IMR-90 (cell line): ENCODE data around the gene APPBP2. TPM values are rescaled to one million over a fixed set of nuclear protein-coding genes. Genes with fewer than 3 reads are reported as not detected.

Source experiments
- ATAC-seq: fragments of 200-7000 bp; cut with Tn5 transposase; 2 replicates; pipeline ENCODE4 v1.9.1; 2020; ENCODE audit warnings: low read depth, mild to moderate bottlenecking, moderate library complexity
- BruUV-seq: library from RNA; stranded (reverse); fragments of 400-500 nt; replicated peaks from 2 replicates; lab custom pipeline; 2021; lab: Mats Ljungman, UMichigan
- CTCF ChIA-PET: fragments of 300-600 bp; formaldehyde crosslinking; extraction: SDS; loops from one replicate; lab custom pipeline; 2021; ENCODE audit warnings: antibody characterized with exemption; lab: Yijun Ruan, JAX
- POLR2A ChIA-PET: fragments of 300-600 bp; sonication (Branson Sonifier 250); formaldehyde crosslinking; loops from one replicate; lab custom pipeline; 2022; ENCODE audit warnings: antibody characterized with exemption; ENCODE audit not compliant: unreplicated experiment; lab: Charles Lee
- DNase-seq: peaks from one replicate; pipeline ENCODE4 v3.0.0; 2013
- H2AFZ ChIP-seq: replicated peaks from 2 replicates; pipeline ENCODE3; 2013; ENCODE audit warnings: low read length, mild to moderate bottlenecking; ENCODE audit not compliant: poor library complexity
- H2AK5ac ChIP-seq: 2 replicates; pipeline ENCODE4 v1.6.1; 2013; ENCODE audit warnings: low read depth, low read length, inconsistent platforms
- H2AK9ac ChIP-seq: replicated peaks from 2 replicates; pipeline ENCODE3; 2013; ENCODE audit warnings: mild to moderate bottlenecking, low read depth, low read length, moderate library complexity; ENCODE audit not compliant: poor library complexity
- H2BK120ac ChIP-seq: 2 replicates; pipeline ENCODE4 v1.6.1; 2013; ENCODE audit warnings: low read depth, low read length, inconsistent platforms
- H2BK15ac ChIP-seq: 3 replicates; pipeline ENCODE4 v1.6.1; 2013; ENCODE audit warnings: low read depth, low read length, inconsistent platforms
- H2BK20ac ChIP-seq: 2 replicates; pipeline ENCODE4 v1.6.1; 2013; ENCODE audit warnings: low read depth, mild to moderate bottlenecking, inconsistent platforms, low read length, moderate library complexity
- H2BK5ac ChIP-seq: 2 replicates; pipeline ENCODE4 v1.6.1; 2013; ENCODE audit warnings: mild to moderate bottlenecking, low read depth, low read length, inconsistent platforms; ENCODE audit not compliant: poor library complexity, severe bottlenecking
- H3K14ac ChIP-seq: replicated peaks from 2 replicates; pipeline ENCODE4 v1.6.1; 2013; ENCODE audit warnings: low read depth, low read length, inconsistent platforms
- H3K18ac ChIP-seq: 2 replicates; pipeline ENCODE4 v1.6.1; 2013; ENCODE audit warnings: low read depth, low read length, control low read depth
- H3K23ac ChIP-seq: 2 replicates; pipeline ENCODE4 v1.6.1; 2013; ENCODE audit warnings: low read depth, low read length, inconsistent platforms
- H3K27ac ChIP-seq: 2 replicates; pipeline ENCODE4 v1.5.1; 2013; ENCODE audit warnings: mild to moderate bottlenecking, control low read depth, low read length; ENCODE audit not compliant: insufficient read depth
- H3K27me3 ChIP-seq: 2 replicates; pipeline ENCODE4 v1.6.1; 2013; ENCODE audit warnings: low read length; ENCODE audit not compliant: control insufficient read depth, insufficient read depth
- H3K36me3 ChIP-seq: 2 replicates; pipeline ENCODE4 v1.6.1; 2013; ENCODE audit warnings: low read length, mixed read lengths; ENCODE audit not compliant: control insufficient read depth, insufficient read depth
- H3K4ac ChIP-seq: 2 replicates; pipeline ENCODE4 v1.6.1; 2013; ENCODE audit warnings: low read depth, low read length, inconsistent platforms
- H3K4me1 ChIP-seq: 2 replicates; pipeline ENCODE4 v1.6.1; 2013; ENCODE audit warnings: low read length, mixed read lengths; ENCODE audit not compliant: control insufficient read depth, insufficient read depth
- H3K4me2 ChIP-seq: 2 replicates; pipeline ENCODE4 v1.6.1; 2013; ENCODE audit warnings: low read depth, mild to moderate bottlenecking, control low read depth, low read length, moderate library complexity
- H3K4me3 ChIP-seq: 2 replicates; pipeline ENCODE4 v1.5.1; 2013; ENCODE audit warnings: low read depth, mild to moderate bottlenecking, control low read depth, low read length, moderate library complexity; ENCODE audit not compliant: insufficient read depth
- H3K56ac ChIP-seq: 2 replicates; pipeline ENCODE4 v1.6.1; 2013; ENCODE audit warnings: low read length, inconsistent platforms; ENCODE audit not compliant: insufficient read depth; ENCODE audit errors: extremely low read depth
- H3K79me1 ChIP-seq, 2 experiments: 2 replicates each; pipeline ENCODE4 v1.6.1; 2013; ENCODE audit warnings: low read length in 2 of 2, inconsistent platforms in 1 of 2, low read depth in 1 of 2
- H3K9ac ChIP-seq: 2 replicates; pipeline ENCODE4 v1.6.1; 2013; ENCODE audit warnings: low read depth, low read length, control low read depth
- H3K9me1 ChIP-seq: 2 replicates; pipeline ENCODE4 v1.6.1; 2013; ENCODE audit warnings: low read length, inconsistent platforms; ENCODE audit not compliant: insufficient read depth
- H3K9me3 ChIP-seq: 2 replicates; pipeline ENCODE4 v1.6.1; 2013; ENCODE audit warnings: low read length; ENCODE audit not compliant: control insufficient read depth, insufficient read depth
- H4K20me1 ChIP-seq: 2 replicates; pipeline ENCODE4 v1.6.1; 2013; ENCODE audit warnings: low read length, inconsistent platforms; ENCODE audit not compliant: insufficient read depth
- H4K5ac ChIP-seq: 2 replicates; pipeline ENCODE4 v1.6.1; 2013; ENCODE audit warnings: mild to moderate bottlenecking, low read depth, low read length, control low read depth
- H4K8ac ChIP-seq, 2 experiments: 2 replicates each; pipeline ENCODE4 v1.6.1; 2013; ENCODE audit warnings: low read depth in 2 of 2, low read length in 2 of 2, control low read depth in 1 of 2, inconsistent platforms in 1 of 2
- H4K91ac ChIP-seq: 2 replicates; pipeline ENCODE4 v1.6.1; 2013; ENCODE audit warnings: low read depth, low read length, inconsistent platforms; ENCODE audit not compliant: insufficient read depth
- BHLHE40 ChIP-seq: fragments of 150-350 bp; IDR thresholded peaks from 2 replicates; pipeline ENCODE4 v1.6.1; 2016; ENCODE audit warnings: mild to moderate bottlenecking, low read depth, low read length
- CEBPB ChIP-seq: IDR thresholded peaks from 2 replicates; pipeline ENCODE4 v1.6.1; 2012; ENCODE audit warnings: low read depth, low read length, improper control_type of control experiment
- CHD1 ChIP-seq: IDR thresholded peaks from 2 replicates; pipeline ENCODE4 v1.6.1; 2012; ENCODE audit warnings: low read depth, low read length, improper control_type of control experiment
- CTCF ChIP-seq: conservative IDR thresholded peaks from 2 replicates; pipeline ENCODE4 v1.5.1; 2012; ENCODE audit warnings: mild to moderate bottlenecking, low read depth, low read length, improper control_type of control experiment
- ELK1 ChIP-seq: fragments of 150-350 bp; IDR thresholded peaks from 2 replicates; pipeline ENCODE4 v1.6.1; 2016; ENCODE audit warnings: low read depth, mild to moderate bottlenecking, low read length, moderate library complexity, borderline replicate concordance
- FOS ChIP-seq: fragments of 150-350 bp; IDR thresholded peaks from 2 replicates; pipeline ENCODE4 v1.6.1; 2016; ENCODE audit warnings: low read depth, low read length
- MAFK ChIP-seq: IDR thresholded peaks from 2 replicates; pipeline ENCODE4 v1.6.1; 2012; ENCODE audit warnings: low read depth, low read length, improper control_type of control experiment
- MAZ ChIP-seq: IDR thresholded peaks from 2 replicates; pipeline ENCODE4 v1.6.1; 2012; ENCODE audit warnings: low read depth, mild to moderate bottlenecking, low read length, improper control_type of control experiment, moderate library complexity, borderline replicate concordance
- MXI1 ChIP-seq: IDR thresholded peaks from 2 replicates; pipeline ENCODE4 v1.6.1; 2012; ENCODE audit warnings: low read depth, mild to moderate bottlenecking, low read length, moderate library complexity, borderline replicate concordance
- NFE2L2 ChIP-seq: fragments of 150-350 bp; IDR thresholded peaks from 2 replicates; pipeline ENCODE4 v1.6.1; 2016; ENCODE audit warnings: low read depth, mild to moderate bottlenecking, low read length
- POLR2A ChIP-seq: IDR thresholded peaks from 2 replicates; pipeline ENCODE4 v1.6.1; 2012; ENCODE audit warnings: mild to moderate bottlenecking, low read depth, low read length
- RAD21 ChIP-seq: IDR thresholded peaks from 2 replicates; pipeline ENCODE4 v1.6.1; 2012; ENCODE audit warnings: low read length, improper control_type of control experiment
- RCOR1 ChIP-seq: IDR thresholded peaks from 2 replicates; pipeline ENCODE4 v1.6.1; 2012; ENCODE audit warnings: mild to moderate bottlenecking, low read length, improper control_type of control experiment; ENCODE audit not compliant: insufficient replicate concordance
- RFX5 ChIP-seq: IDR thresholded peaks from 2 replicates; pipeline ENCODE4 v1.8.0; 2012; ENCODE audit warnings: low read depth, mild to moderate bottlenecking, low read length, moderate library complexity
- SMC3 ChIP-seq: fragments of 150-350 bp; IDR thresholded peaks from 2 replicates; pipeline ENCODE4 v1.6.1; 2016; ENCODE audit warnings: low read depth, mild to moderate bottlenecking, antibody characterized with exemption, low read length, moderate library complexity
- USF2 ChIP-seq: fragments of 150-350 bp; IDR thresholded peaks from 2 replicates; pipeline ENCODE4 v1.6.1; 2017; ENCODE audit warnings: mild to moderate bottlenecking, antibody characterized with exemption, low read length, low read depth
- whole genome bisulfite sequencing, 2 experiments: methylation state at CpG; one replicate each; pipeline versions ENCODE4 v1.1.5 to v1.1.7; 2013; ENCODE audit warnings: missing lambda C conversion rate in 2 of 2; ENCODE audit not compliant: insufficient read length in 1 of 2; ENCODE audit errors: extremely low coverage in 2 of 2; 5-methylcytosine and 5-hydroxymethylcytosine counted together
- dilution Hi-C: fragments of 300-500 bp; cut with HindIII; formaldehyde crosslinking; loops from one replicate; pipeline ENCODE4 v1.14.3; 2018; ENCODE audit warnings: low sequenced_read_pairs; ENCODE audit not compliant: unreplicated experiment
- in situ Hi-C: fragments of 300-500 bp; cut with MboI; formaldehyde crosslinking; loops from 3 replicates; pipeline ENCODE4 v1.14.3; 2019; ENCODE audit warnings: low sequenced_read_pairs, inconsistent platforms, mixed read lengths
- intact Hi-C: fragments of 100-400 bp; cut with micrococcal nuclease; formaldehyde crosslinking; loops from 2 replicates; pipeline ENCODE4 v1.10.0; 2022
- polyA plus RNA-seq, 3 experiments: library from polyadenylated mRNA; depleted of rRNA; stranded (reverse); fragments of >200 nt; gene quantifications; 2 replicates each; pipeline ENCODE4 v1.2.3, GENCODE V29; 2012; ENCODE audit warnings: low replicate concordance in 1 of 3
- total RNA-seq: library from RNA; depleted of rRNA; stranded (reverse); fragments of >200 nt; gene quantifications from 2 replicates; pipeline ENCODE4 v1.2.3, GENCODE V29; 2012

APPBP2 gene
- total and polyA plus RNA-seq, 2 of the 4 experiments (the other 2 are of a cell fraction) = 12.3 to 93.9 TPM

GRCh38 chr17:60562421-60562820 is 36.4 kb upstream of the APPBP2 start:
- no peak for ATAC-seq
- intact Hi-C loops = no loop called here

More at GRCh38 chr17:60562421-60562820, 36.4 kb upstream of the APPBP2 start:
- no peak overlapping the region for H2BK5ac ChIP-seq
- H3K9me3 ChIP-seq = no peaks in the 10 kb centered on the region
- no peak overlapping the region for H3K56ac ChIP-seq
- no peaks in the 10 kb centered on the region for H3K4me1 ChIP-seq
- no peaks in the 10 kb centered on the region for H3K36me3 ChIP-seq
- H3K4me2 ChIP-seq = no peak overlapping the region
- H3K18ac ChIP-seq = no peak overlapping the region
- BruUV-seq = no TSS peak
- no peak overlapping the region for H4K91ac ChIP-seq
- H3K23ac ChIP-seq = no peak overlapping the region
- H4K20me1 ChIP-seq = no peaks in the 10 kb centered on the region
- no peak overlapping the region for H2BK120ac ChIP-seq
- no peaks in the 10 kb centered on the region for H3K27me3 ChIP-seq
- H2AFZ ChIP-seq = no peak overlapping the region
- no peak overlapping the region for H3K4ac ChIP-seq
- H2BK15ac ChIP-seq = no peak overlapping the region
- no peak overlapping the region for H3K9ac ChIP-seq
- dilution Hi-C loops (no loop called here), in situ Hi-C loops (no loop called here)
- no peak for DNase-seq
- no peak overlapping the region for H4K5ac ChIP-seq
- 0 out of 2 replicates have a peak, but pooled peaks cover 4% of the 10 kb centered on the region for H3K9me1 ChIP-seq
- no peak overlapping the region for H3K27ac ChIP-seq
- H2AK9ac ChIP-seq = no peak overlapping the region
- ChIA-PET POLR2A (no interaction called here), CTCF (interaction anchor here (1.1 to 1.3 kb wide), 2 partner anchors 11 to 15 kb away, joined by 3 read pairs; no protein-coding TSS in a partner anchor)
- no peak overlapping the region for H3K4me3 ChIP-seq
- H2AK5ac ChIP-seq = no peak overlapping the region
- no peak overlapping the region for H3K14ac ChIP-seq
- WGBS, 2 experiments = no CpG with 5 or more reads among the region's 3 CpGs
- H3K79me1 ChIP-seq = no peaks in the 10 kb centered on the region
- no peak for TF ChIP-seq BHLHE40
- no peak for TF ChIP-seq SMC3
- no peak for TF ChIP-seq USF2
- TF ChIP-seq CHD1 = no peak
- TF ChIP-seq MAFK = no peak
- no peak for TF ChIP-seq CEBPB
- no peak for TF ChIP-seq NFE2L2
- no peak for TF ChIP-seq MAZ
- no peak for TF ChIP-seq RCOR1
- no peak for TF ChIP-seq ELK1
- TF ChIP-seq POLR2A = no peak
- no peak for TF ChIP-seq RAD21
- TF ChIP-seq CTCF = no peak
- no peak for TF ChIP-seq MXI1
- no peak for TF ChIP-seq FOS
- TF ChIP-seq RFX5 = no peak
- 0 out of 2 replicates have a peak overlapping the region, but pooled peaks have one; percentile 35 for H2BK20ac ChIP-seq
- no peak overlapping the region for H4K8ac ChIP-seq
